CD4-positive, alpha-beta T cell treated with Interleukin-12 subunit alpha and Interleukin-12 subunit beta, for 1 hour (primary cell): ENCODE data around the gene GLYATL3.

ENCODE experiments used
- DNase-seq: peaks from one replicate; pipeline ENCODE4 v3.0.0-alpha.2; 2020

Gene GLYATL3

GRCh38 chr6:49548613-49549304, 49.0 kb downstream of the GLYATL3 start:
- DNase-seq: no peak

GRCh38 chr6:49549691-49550491, 50.2 kb downstream of the GLYATL3 start:
- DNase-seq: no peak

GRCh38 chr6:49550492-49551077, 50.9 kb downstream of the GLYATL3 start, which contains the start of gene C6orf141:
C6orf141 (plus strand) TSS chr6:49550668; CDS start chr6:49550793, 125 bp downstream.
- no peak for DNase-seq

- DNase-seq: no peak
Measured at GRCh38 chr6:49551078-49551865, 51.5 kb downstream of the GLYATL3 start.

GRCh38 chr6:49551866-49552129, 52.1 kb downstream of the GLYATL3 start:
- DNase-seq: no peak

GRCh38 chr6:49552596-49552995, 52.9 kb downstream of the GLYATL3 start:
- DNase-seq: no peak

GRCh38 chr6:49553384-49553783, 53.7 kb downstream of the GLYATL3 start:
- no peak for DNase-seq

- no peak for DNase-seq
Measured at GRCh38 chr6:49555951-49556350, 56.2 kb downstream of the GLYATL3 start.

- no peak for DNase-seq
Measured at GRCh38 chr6:49556429-49556837, 56.7 kb downstream of the GLYATL3 start.

- no peak for DNase-seq
Measured at GRCh38 chr6:49557177-49557576, 57.5 kb downstream of the GLYATL3 start.

- no peak for DNase-seq
Measured at GRCh38 chr6:49558238-49558637, 58.5 kb downstream of the GLYATL3 start.

GRCh38 chr6:49563006-49563886, 63.5 kb downstream of the GLYATL3 start:
- no peak for DNase-seq

- DNase-seq: no peak
Measured at GRCh38 chr6:49564552-49564951, 64.8 kb downstream of the GLYATL3 start.

- no peak for DNase-seq
Measured at GRCh38 chr6:49565261-49565660, 65.5 kb downstream of the GLYATL3 start.

GRCh38 chr6:49565855-49566254, 66.1 kb downstream of the GLYATL3 start:
- DNase-seq: no peak

GRCh38 chr6:49570474-49571079, 70.9 kb downstream of the GLYATL3 start:
- DNase-seq: no peak

GRCh38 chr6:49576618-49577017, 76.9 kb downstream of the GLYATL3 start:
- no peak for DNase-seq
